ENCODE measurements around the gene SMG7. TPM values are rescaled to one million over a fixed set of nuclear protein-coding genes. Genes with fewer than 3 reads are reported as not detected.

Gene SMG7
- total and polyA plus RNA-seq, 4 donors, result 30.5 to 75.6 (median 55.9) TPM

- WGBS (ENCODE audit: insufficient coverage), result 83% methylated on average over 2 of the region's 3 CpGs
- no peaks in the 10 kb centered on the region for H3K27me3 ChIP-seq (ENCODE audit: control insufficient read depth, insufficient read depth, low read length)
- no peaks in the 10 kb centered on the region for H3K9me3 ChIP-seq (ENCODE audit: control insufficient read depth, insufficient read depth, low read length)
- H3K27ac ChIP-seq (ENCODE audit: low read depth, low read length), result no peak overlapping the region
- H3K4me1 ChIP-seq (ENCODE audit: control insufficient read depth, insufficient read depth, low read length), result peaks cover 10% of the 10 kb centered on the region
- no peak for DNase-seq (ENCODE audit: low read depth in 4 of 6, low spot score in 6 of 6)
- H3K36me3 ChIP-seq (ENCODE audit: control insufficient read depth, insufficient read depth, low read length), result no peaks in the 10 kb centered on the region
- H3K4me3 ChIP-seq (ENCODE audit: low read depth, low read length), result no peak overlapping the region
Observed at GRCh38 chr1:183600634-183601033, 128.3 kb downstream of the SMG7 start.

- Histone ChIP-seq H3K27ac (ENCODE audit: low read depth, low read length) (no peak overlapping the region), H3K27me3 (ENCODE audit: control insufficient read depth, insufficient read depth, low read length) (no peaks in the 10 kb centered on the region), H3K9me3 (ENCODE audit: control insufficient read depth, insufficient read depth, low read length) (no peaks in the 10 kb centered on the region), H3K4me1 (ENCODE audit: control insufficient read depth, insufficient read depth, low read length) (peaks cover 10% of the 10 kb centered on the region), H3K36me3 (ENCODE audit: control insufficient read depth, insufficient read depth, low read length) (no peaks in the 10 kb centered on the region), H3K4me3 (ENCODE audit: low read depth, low read length) (no peak overlapping the region)
- WGBS (ENCODE audit: insufficient coverage), result 100% methylated on average over 1 of the region's 1 CpG
- DNase-seq (ENCODE audit: low read depth in 4 of 6, low spot score in 6 of 6), result no peak
Observed at GRCh38 chr1:183602510-183602909, 130.2 kb downstream of the SMG7 start.

Other genes starting within 250 kb of the SMG7 start
- 10 to 100 TPM; 20.8 to 35.3 TPM for gene NMNAT2, start 54.1 kb upstream of the SMG7 start, total RNA-seq
- 10 to 100 TPM; 55.6 to 65.9 TPM for gene NMNAT2, start 54.1 kb upstream of the SMG7 start, polyA plus RNA-seq (ENCODE audit: insufficient read length in 2 of 2)
- 10 to 100 TPM in 1 of 2 donors, 1 to 10 TPM in 1; 7.2 to 16.8 TPM for gene NCF2, start 118.0 kb downstream of the SMG7 start, total RNA-seq
- 1 to 10 TPM; 2.8 to 3.1 TPM for gene NCF2, start 118.0 kb downstream of the SMG7 start, polyA plus RNA-seq (ENCODE audit: insufficient read length in 2 of 2)
- gene ARPC5, start 163.3 kb downstream of the SMG7 start, total RNA-seq, result 100 to 1,000 TPM; 143 to 195 TPM
- gene ARPC5, start 163.3 kb downstream of the SMG7 start, polyA plus RNA-seq (ENCODE audit: insufficient read length in 2 of 2), result 100 to 1,000 TPM; 132 to 158 TPM
- gene APOBEC4, start 180.8 kb downstream of the SMG7 start, total RNA-seq, result under 1 TPM in 1 of 2 donors, not detected in 1; 0.66 TPM
- not detected for gene APOBEC4, start 180.8 kb downstream of the SMG7 start, polyA plus RNA-seq (ENCODE audit: insufficient read length in 2 of 2)